PC-9 (cell line): ENCODE data around the gene UGT2A3.

Experiments
- CTCF ChIP-seq: fragments of 200-600 bp; sonication (generic); conservative IDR thresholded peaks from 2 replicates; pipeline ENCODE4 v1.6.1; 2017; ENCODE audit warnings: mixed run types, antibody characterized with exemption, mild to moderate bottlenecking, moderate library complexity
- EZH2 ChIP-seq: fragments of 200-600 bp; sonication (generic); IDR thresholded peaks from 2 replicates; pipeline ENCODE4 v1.8.0; 2017; ENCODE audit warnings: antibody characterized with exemption, low read depth

- TF ChIP-seq CTCF (no peak), EZH2 (no peak)
Observed at GRCh38 chr4:68917016-68917415, 34.6 kb downstream of the UGT2A3 start.
